NCI-H2081 treated with DMSO at 0.1 percent for 48 hours (cell line): ENCODE results near the gene SLC15A3.
"Not testable (repeated sequence)": the region's sequence is repeated elsewhere in the genome, so short reads cannot be mapped to it uniquely, and the experiment has no call there.

ENCODE experiments used
- DNase-seq: peaks from one replicate; lab custom pipeline; 2025; lab: John Stamatoyannopoulos, UW

Gene SLC15A3

DNA sequence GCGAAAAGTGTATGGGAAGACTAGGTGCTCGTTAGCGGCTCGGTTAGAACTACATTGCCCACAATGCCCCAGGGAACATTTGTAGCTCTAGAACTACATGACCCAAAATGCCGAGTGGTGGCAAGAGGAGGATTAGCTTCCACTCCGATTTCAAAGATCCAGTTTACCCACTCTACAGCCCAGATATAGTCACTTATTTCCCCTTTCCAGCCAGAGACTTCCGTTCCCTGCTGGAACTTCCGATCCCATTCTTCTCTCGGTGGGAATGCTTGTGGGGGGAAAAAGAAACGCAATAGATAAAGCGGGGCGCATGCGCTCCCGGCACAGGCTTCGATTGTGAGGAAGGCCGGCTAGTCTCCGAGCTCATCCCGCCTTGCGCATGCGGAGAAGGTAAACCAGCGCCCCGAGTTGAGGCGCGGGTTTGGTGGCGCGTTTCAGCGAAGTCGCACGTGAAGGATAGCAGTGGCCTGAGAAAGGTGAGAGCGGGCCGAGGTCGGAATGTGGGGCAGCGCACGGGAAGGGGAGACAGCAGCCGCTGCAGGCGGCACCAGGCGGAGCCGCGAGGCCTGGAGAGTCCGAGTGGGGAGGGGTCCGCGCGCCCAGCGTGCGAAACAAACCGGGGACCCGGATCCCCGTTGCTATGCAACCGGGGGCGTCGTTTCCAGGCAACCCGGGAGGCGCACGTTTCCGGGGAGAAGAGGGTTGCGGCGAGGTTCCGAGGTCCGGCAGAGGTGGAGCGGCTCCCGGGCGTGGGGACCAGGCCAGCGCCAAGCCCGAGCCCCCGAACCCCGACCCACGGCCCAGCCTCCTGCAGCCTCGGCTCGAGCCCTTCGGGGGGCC lies 38.0 kb downstream of the SLC15A3 start, which contains the start of gene TMEM109:
Gene TMEM109, plus strand, starts transcription at position 366 of the 840 bp plus-strand sequence. CDS start 5,536 bp downstream, outside the sequence.
- DNase-seq, result peak; percentile 52

DNA sequence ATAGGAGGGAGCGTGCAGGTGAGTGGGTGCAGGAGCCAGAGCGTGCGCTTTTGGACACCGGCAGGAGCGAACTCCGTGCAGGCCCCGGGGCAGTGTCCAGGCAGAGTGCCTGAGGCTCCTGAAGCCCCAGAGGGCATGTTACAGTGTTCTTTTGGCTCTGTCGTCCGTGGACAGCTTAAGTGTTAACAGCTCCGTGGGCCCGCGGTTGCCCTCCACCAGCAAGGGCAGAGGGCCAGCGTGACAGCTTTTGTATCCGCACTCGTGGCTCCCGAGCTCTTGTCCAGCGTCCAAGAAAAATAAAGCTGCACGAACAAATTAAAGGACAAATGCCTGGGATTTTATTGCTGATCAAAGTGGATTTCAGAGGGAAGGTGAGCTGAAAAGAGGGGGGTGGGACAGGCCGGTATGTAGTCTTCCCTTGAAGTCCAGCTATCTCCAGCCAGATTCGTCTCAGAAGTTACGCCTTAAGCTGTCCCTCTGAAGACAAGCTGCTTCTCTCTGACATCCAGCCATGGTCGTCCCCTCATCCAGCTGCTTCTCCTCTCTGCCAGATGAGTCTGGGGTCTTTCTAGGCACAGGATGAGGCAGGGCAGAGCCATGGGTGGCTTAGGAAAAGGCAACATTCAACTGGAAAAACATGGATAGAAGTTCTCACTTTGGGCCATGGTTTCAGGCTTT lies 39.0 kb downstream of the SLC15A3 start:
- no peak for DNase-seq

DNA sequence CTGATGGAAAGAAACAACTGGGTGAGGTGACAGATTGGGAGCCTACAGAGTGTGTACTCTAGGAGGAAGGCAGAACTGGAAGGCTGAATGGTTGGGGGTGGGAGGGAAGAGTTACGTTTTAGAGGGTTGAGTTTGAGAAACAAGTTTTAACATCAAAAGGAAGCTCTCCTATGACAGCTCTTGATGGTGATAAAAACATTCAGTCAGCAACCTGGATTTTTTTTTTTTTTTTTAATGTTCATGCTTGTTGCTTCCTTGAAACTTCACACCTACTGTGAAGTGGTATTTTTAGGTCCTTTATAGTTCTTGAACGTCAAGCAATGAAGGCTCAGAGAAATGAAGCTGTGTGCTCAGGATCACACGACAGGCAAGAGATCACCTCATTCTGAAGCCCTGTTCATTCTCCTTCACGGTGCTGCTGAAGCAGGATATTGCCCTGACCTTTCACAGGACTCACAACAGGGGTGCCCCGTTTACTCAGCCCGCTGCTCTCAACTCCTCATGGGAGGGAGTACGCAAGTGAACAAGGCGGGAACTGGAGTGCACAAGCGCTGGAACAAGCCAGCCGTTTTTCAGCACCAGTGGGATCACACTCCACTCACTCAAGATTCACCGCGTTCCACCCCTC lies 39.6 kb downstream of the SLC15A3 start:
- DNase-seq, result no peak

DNA sequence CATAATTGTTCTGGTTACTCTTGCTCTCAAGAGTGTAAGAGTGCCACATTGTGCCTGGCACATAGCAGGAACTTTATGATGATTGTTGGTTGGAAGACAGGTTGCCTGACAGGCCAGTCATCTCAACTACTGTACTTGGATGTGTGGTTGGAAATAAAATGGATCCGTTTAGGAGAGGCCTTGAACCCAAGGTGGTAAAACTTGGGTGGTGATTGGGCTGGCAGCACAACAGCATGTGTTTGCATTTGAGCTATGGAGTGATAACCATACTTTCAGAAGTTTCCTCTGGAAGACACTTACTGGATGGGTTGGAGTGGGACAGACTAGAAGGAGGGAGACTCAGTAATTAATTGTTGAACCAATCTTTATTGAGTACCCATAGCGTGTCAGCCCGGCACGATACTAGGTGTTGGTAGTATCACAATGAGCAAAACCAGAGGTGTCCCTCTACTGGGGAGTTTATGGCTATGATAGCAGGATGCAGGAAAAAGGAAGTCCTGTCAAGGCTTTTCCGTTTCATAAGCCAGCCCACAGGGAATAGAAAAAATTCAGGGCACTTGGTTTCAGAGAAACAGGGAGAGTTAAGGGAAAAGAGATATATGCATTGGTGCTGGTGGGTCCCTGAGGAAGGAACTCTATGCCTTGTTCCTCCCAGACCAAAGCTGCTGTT lies 41.1 kb downstream of the SLC15A3 start:
- no peak for DNase-seq

DNA sequence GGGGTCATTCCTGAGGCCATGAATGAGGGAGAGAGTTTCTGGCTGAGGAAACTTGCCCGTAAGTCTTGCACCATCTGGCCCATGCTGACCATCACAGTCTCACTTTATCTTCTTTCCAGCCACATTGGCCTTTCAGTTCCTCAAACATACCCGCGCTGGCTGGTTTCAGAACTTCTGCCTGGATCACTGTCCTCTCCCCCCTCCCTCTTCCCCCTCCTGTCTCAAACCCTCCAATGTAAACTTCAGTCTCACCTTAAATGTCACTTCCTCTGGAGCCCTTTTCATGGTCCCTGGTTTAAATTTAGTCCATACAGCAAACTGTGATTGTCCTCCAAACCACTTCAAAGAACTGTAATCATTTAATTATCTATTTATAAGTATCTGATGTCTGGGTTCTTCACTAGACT lies 41.7 kb downstream of the SLC15A3 start:
- no peak for DNase-seq

DNA sequence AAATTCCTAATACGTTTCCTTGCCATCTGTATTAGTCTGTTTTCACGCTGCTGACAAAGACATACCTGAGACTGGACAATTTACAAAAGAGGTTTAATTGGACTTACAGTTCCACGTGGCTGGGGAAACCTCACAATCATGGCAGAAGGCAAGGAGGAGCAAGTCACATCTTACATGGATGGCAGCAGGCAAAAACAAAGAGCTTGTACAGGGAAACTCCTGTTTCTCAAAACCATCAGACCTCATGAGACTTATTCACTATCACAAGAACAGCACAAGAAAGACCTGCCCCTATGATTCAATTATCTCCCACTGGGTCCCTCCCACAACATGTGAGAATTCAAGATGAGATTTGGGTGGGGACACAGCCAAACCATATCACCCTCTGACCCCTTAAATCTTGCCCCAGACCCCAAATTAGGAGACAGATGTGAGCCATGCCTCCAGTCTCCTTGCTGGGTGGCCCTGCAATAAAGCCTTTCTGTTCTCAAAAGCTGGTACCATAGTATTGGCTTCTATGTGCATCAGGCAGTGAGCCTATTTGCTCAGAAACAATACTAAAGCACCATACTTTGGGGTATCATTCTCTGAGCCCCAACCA lies 42.2 kb downstream of the SLC15A3 start:
- DNase-seq, result not testable (repeated sequence)

DNA sequence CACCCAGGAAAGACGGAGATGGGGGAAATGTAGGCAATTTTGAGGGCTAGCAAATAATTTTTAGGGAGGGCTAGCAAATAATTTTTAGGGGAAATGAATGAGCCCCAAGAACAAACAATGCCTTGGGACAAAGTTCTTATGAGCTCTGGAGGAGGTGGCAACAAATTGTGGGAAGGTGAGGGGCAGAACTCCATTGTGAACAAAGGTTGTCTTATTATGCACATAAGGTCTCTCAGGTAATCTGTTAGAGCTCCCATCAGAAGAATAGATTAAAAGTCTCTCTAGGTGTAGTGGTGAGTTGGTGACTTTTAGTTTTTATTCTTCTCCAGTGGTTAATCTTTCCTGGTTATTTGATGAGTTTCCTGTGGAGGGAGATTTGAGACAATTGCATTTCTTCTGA lies 43.2 kb downstream of the SLC15A3 start:
- no peak for DNase-seq

DNA sequence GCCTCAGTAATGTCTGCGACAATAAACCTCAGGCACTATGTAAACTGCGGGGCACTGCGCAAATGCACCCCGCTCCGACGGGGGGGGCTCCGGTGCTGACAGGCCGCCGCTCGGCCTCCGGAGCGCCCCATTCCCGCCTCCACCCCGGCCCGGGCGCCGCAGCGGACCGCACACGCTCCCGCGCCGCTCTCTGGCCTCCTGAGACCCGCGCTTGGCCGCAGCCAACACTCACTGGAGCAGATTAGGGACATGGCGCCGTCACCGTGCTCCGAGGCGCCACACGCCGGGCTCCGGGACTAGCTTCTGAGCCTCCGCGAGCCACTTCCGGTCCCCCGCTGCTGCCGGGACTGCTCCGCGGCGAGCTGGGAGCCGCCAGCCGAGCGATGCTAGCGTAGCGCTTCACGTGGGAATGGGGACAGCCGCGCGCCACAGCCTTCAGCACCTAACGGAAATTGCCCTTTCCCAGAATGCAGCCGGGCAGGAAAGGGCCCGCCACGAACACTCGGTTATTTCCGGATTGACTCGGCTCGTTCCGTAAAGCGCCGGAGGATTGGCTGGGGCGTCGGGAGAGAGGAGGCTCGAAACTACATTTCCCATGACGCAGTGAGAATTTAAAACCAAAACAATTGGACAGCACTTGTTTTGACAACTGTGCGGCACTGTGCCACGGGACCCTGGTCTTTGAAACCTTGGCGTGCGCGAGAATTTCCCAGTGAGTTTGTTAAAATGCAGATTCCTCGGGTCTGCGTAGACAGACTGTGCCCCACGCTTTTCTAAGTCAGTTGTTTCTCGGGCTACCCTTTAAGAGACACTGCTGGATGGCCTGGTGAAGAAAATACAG lies 45.6 kb downstream of the SLC15A3 start, which contains the start of gene PRPF19:
Gene PRPF19, minus strand, starts transcription at position 454 of the 841 bp plus-strand sequence. Its CDS starts 203 bp downstream, at position 251.
- peak; percentile 93 for DNase-seq

DNA sequence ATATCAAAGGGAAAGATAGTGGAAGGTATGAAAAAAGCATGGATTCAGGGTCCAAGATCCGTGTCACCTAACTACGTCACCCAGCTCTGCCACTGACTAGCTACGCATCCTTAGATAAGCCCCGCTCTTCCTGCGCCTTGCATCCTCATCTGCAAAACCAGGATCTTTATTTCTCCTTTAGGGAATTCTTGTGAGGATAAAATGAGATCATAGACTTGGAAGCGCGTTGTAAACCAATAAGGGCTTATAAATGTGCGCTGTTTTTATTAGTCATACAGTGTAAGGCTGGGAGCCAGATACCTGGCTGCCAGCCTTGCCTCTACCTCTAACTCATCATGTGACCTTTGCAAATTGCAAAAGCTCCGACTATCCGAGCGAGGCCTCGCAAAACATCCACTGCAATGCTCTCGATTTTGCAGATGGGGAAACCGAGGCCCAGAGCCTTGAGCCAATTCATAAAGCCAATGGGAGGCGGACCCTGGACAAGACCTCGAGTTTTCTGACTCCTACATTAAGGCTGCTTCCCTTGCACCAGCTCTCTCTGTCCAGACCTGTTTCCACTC lies 46.3 kb downstream of the SLC15A3 start:
- DNase-seq, result no peak

DNA sequence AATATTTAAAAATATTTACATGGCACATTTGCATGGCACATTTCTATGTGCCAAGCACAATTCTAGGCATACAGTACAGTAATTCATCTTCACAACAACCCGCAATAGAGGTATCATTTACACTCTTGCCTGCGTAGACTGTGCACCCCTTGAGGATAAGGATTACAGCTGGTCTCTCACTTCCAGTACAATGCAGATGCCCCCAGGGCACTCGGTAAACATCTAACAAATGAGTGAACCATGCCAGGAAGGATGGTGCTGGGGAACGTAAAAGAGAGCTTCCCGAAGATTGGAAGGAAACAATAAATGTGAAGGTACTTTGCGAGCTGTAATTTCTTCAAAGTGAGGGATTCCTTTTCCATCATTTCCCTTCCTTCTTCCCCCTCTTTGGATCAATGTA lies 46.9 kb downstream of the SLC15A3 start:
- no peak for DNase-seq

DNA sequence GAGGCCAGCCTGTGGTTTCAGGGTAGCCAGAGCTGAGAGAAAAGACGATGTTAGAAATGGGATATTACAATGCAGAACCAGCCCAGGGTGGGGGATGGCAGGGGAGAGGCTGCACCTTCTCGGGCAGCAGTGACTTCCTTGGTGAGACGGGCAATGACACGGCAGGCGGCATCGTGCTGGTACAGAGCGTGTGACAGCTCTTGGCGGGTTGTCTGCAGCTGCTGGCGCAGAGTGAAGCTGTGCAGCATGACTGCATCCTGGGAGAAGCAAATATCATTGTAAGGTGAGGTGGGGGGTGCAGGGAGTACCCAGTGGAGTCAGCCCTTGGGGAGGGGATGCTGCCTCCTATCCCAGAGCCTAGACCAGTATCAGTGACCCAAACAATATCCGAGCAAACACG lies 49.4 kb downstream of the SLC15A3 start:
- no peak for DNase-seq

DNA sequence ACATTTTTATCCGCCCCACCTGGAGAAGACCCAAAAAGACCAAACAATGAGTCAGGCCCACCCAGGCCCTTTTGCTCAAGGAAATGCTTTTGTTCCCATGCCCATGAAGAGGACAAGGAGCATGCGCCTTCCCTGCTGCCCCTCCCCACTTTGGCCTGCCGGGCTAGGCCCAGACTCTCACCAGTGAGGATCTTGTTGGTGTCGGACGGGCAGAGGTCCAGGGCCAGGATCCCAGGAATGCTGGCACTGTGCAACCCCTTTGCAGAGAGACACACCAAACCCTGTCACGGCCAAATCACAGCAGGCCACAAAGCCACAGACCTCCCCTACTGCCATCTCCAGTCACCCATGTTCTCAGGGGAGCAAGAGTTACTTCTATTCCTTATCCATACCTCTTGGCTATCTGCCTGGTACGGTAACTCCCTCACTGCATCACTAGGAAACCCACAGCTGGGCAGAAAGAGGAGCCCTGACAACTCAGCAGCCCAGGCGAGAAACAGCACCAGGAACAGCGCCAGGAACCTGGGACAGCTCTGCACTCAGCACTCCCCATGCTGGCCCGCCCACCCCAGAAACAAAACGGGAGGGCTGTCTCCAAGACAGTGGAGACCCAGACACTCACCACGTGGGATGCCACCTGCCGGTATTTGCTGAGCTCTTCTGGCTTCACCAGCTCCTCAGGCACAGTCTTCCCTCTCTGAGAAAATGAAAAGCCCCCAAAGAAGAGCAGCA lies 51.1 kb downstream of the SLC15A3 start:
- no peak for DNase-seq

DNA sequence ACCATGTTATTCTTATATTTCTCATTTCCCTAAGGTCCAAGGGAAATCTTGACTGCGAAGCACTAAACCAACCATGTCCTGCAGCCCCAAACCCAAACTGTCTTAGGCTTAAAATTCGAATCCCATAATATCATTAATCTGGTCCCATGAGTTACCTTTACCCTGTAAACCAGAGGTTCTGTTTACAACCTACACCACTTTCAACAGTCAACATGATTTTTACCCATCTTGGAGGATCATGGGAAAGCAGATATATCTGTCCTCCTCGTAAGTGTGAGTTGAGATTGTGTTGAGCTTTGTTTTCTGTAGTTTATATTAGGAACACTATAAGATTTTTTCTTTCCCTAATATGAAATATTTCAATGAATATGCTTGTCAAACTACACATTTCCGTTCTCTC lies 52.0 kb downstream of the SLC15A3 start:
- no peak for DNase-seq

DNA sequence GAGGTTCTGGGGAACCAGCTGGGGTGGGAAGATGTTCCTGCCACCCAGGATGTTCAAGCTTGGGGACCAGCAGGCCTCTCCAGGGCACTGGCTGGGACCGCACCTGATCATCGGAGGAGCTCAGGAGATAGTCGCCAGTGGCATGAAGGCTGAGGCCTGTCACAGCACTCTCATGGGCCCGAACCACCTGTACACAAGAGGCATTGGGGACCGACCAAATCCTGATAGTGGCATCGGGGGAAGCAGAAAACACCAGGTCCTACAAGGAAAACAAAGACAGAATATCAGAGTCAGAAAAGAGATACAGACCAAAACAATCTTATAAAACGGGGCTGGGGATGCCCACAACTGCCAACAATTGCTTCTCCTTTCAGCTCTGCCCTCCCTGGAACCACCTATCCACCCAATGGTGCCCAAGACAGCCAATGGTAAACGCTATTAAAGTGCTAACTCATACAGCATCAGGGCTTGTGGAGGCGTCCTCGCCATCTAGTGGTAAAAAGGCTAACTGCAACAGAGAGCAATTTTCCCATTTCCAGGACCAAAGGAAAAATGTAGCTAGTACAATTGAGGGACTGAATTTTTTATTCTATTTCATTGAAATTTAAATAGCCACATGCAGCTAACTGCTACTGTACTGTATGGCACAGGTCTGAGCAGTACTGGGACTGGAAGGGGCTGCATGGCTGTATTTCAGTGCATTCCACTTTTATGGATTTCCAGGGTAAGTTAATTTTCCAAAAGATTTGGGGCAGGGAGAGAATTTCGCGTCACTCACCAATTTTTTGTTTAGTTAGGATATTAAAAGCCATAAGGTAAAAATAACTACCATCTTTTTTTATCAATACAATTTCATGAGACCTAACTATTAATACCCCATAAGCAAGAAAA lies 52.7 kb downstream of the SLC15A3 start:
- no peak for DNase-seq

DNA sequence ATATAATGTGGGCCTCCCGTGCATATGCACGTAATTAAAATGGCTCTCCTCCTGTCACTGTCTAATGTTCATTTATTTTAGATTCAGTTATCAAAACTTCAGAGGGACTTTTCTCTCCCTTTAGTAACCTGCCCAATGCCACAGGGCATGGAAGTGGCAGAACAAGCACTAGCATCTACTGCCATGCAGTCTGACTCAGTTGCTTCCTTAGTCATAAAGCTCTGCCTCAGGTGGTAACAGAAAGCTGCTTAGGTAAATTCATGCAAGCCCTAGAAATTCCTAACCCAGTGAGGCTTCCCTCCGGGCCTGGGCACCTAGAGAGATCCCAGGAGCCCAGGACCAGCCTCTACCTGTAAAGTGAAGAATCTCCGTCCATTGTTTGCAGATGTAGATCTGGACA lies 54.5 kb downstream of the SLC15A3 start:
- DNase-seq, result no peak

DNA sequence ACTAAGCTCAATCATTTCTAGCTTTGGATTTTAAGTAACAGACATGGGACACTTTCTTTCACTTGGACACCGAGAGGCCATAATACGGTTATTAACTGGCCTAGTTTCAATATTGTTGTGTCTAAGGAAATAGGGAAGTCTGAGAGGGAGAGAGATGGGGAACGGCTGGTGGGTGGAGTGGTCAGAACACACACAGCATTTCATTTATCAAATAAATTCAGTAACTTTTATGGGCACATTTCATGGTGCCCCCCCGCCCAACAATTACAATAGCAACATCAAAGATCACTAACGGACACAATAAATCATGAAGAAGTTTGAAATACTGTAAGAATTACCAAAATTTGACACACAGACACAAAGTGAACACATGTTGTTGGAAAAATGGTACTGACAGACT lies 56.3 kb downstream of the SLC15A3 start:
- no peak for DNase-seq

DNA sequence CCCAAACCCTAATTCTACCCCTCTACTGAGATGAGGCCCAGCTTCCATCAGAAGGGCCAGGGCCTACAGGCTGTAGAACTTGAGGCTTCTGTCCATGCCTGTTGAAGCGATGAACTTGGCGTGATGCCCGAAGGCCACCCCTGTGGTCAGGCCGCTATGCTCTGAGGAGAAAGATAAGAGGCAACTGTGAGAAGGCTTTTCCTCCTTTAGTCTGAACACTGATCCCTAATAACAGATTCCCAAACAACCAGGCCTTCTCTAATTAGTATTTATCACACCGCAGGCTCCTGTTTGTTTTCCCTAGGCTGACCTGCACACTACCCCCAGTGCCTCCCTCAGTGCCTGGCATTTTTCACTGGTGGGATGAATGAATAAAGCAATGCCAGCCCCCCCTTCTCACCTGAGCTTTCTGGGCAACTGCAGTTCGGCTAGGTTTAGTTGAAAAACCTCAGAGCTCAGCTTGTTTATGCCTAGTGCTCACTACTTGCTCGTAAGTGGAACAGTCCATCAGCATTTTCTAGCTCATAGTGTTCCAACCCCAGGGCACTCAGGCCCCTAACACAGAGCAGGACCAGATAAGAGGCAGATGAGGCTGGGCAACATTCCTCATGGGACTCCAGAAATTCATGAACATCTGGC lies 60.8 kb downstream of the SLC15A3 start:
- no peak for DNase-seq

DNA sequence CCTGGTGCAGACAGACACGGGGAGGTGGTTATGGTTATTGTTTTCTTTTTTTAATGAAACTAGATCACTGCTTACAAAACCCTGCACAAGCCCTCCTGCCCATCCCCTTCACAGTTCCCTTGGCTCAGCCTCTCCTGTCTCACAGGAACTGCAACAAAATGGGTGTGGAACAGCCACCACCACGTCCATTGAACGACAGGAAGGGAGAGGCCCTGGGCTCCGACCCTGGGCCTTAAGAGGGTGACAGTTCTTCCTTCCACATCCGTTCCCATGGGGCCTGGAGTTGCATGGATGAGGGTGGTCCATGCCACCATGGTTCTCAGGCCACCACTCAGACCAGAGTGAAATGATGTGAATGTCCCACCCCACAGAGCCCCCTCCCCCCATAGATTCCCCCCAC lies 61.3 kb downstream of the SLC15A3 start:
- DNase-seq, result no peak
